ENCODE results near the gene GOLPH3L.

GRCh38 chr1:150609732-150610131, 87.2 kb downstream of the GOLPH3L start:
- TF ChIP-seq CTCF (IDR thresholded peaks at IDR 0.05) (no peak), POLR2A (IDR thresholded peaks at IDR 0.05) (no peak)
